ENCODE results near the gene CHMP1A.
A peak's percentile ranks its signal among the peaks of the same experiment; 100 is the strongest.

CHMP1A gene

DNA sequence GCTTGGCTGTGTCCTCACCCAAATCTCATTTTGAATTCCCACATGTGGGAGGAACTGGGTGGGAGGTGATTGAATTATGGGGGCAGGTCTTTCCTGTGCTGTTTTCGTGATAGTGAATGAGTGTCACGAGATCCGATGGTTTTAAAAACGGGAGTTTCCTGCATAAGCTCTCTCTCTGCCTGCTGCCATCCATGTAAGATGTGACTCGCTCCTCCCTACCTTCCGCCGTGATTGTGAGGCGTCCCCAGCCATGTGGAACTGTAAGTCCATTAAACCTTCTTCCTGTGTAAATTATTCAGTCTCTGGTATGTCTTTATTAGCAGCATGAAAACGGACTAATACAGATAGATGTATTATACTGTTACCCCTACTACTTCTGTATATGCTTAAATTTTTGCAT lies 3.7 kb upstream of the CHMP1A start:
- Histone ChIP-seq H3F3A (ENCODE audit: control insufficient read depth, insufficient read depth) (no peaks in the 10 kb centered on the region), H3K27ac (ENCODE audit: low read depth, low read length) (no peak overlapping the region), H3K9me2 (replicated peaks; ENCODE audit: control insufficient read depth, low read length) (no peaks in the 10 kb centered on the region), H3K79me2 (ENCODE audit: control insufficient read depth, low read length) (peaks cover 43% of the 10 kb centered on the region), H3K4me2 (ENCODE audit: low read length) (no peak overlapping the region), H4K20me1 (ENCODE audit: control insufficient read depth, insufficient read depth, low read depth, low read length) (peaks cover 3% of the 10 kb centered on the region), H3K9me3 (ENCODE audit: control insufficient read depth, insufficient read depth, low read length) (no peaks in the 10 kb centered on the region), H3K4me1 (ENCODE audit: control insufficient read depth, low read length) (peaks cover 19% of the 10 kb centered on the region), H3K36me3 (ENCODE audit: control insufficient read depth, low read length) (peaks cover 28% of the 10 kb centered on the region), H3K4me3 (ENCODE audit: low read length) (no peak overlapping the region), H3K27me3 (ENCODE audit: control insufficient read depth, low read length) (no peaks in the 10 kb centered on the region)
- TF ChIP-seq, protein P1, sequence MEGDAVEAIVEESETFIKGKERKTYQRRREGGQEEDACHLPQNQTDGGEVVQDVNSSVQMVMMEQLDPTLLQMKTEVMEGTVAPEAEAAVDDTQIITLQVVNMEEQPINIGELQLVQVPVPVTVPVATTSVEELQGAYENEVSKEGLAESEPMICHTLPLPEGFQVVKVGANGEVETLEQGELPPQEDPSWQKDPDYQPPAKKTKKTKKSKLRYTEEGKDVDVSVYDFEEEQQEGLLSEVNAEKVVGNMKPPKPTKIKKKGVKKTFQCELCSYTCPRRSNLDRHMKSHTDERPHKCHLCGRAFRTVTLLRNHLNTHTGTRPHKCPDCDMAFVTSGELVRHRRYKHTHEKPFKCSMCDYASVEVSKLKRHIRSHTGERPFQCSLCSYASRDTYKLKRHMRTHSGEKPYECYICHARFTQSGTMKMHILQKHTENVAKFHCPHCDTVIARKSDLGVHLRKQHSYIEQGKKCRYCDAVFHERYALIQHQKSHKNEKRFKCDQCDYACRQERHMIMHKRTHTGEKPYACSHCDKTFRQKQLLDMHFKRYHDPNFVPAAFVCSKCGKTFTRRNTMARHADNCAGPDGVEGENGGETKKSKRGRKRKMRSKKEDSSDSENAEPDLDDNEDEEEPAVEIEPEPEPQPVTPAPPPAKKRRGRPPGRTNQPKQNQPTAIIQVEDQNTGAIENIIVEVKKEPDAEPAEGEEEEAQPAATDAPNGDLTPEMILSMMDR (IDR thresholded peaks at IDR 0.05; ENCODE audit: low read depth, low read length, poor library complexity, severe bottlenecking): no peak
- no peak for TF ChIP-seq EZH2phosphoT487 (IDR thresholded peaks at IDR 0.05; ENCODE audit: borderline replicate concordance, low read length)

DNA sequence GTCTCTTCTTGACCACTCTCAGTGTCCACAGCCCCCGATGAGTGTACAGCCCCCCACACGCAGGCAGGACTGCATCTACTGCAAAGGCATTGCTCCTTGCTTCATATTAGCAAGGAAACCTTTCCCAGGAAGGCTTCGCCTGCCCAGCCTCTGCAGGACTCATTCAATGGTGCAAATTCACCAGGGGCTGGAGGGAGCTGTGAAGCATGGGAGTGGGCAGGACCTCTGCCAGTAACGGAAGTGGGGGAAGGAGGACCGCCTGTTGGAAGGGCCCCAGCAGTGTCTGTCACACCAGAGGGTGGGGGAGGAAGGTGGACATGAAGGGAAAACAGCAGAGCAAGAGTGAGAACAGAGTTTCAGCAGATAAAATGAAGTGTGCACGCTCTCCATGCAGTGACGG lies 2.6 kb upstream of the CHMP1A start:
- Histone ChIP-seq H3K27me3 (ENCODE audit: control insufficient read depth, low read length) (no peaks in the 10 kb centered on the region), H3K9me3 (ENCODE audit: control insufficient read depth, insufficient read depth, low read length) (no peaks in the 10 kb centered on the region), H3K27ac (ENCODE audit: low read depth, low read length) (no peak overlapping the region), H3K36me3 (ENCODE audit: control insufficient read depth, low read length) (peaks cover 28% of the 10 kb centered on the region), H3K9me2 (replicated peaks; ENCODE audit: control insufficient read depth, low read length) (no peaks in the 10 kb centered on the region), H4K20me1 (ENCODE audit: control insufficient read depth, insufficient read depth, low read depth, low read length) (peaks cover 3% of the 10 kb centered on the region), H3K79me2 (ENCODE audit: control insufficient read depth, low read length) (peaks cover 54% of the 10 kb centered on the region), H3K4me3 (ENCODE audit: low read length) (no peak overlapping the region), H3K4me2 (ENCODE audit: low read length) (no peak overlapping the region), H3F3A (ENCODE audit: control insufficient read depth, insufficient read depth) (no peaks in the 10 kb centered on the region), H3K4me1 (ENCODE audit: control insufficient read depth, low read length) (peaks cover 20% of the 10 kb centered on the region)
- TF ChIP-seq EZH2phosphoT487 (IDR thresholded peaks at IDR 0.05; ENCODE audit: borderline replicate concordance, low read length): no peak
- TF ChIP-seq, protein P1 (IDR thresholded peaks at IDR 0.05; ENCODE audit: low read depth, low read length, poor library complexity, severe bottlenecking): no peak

DNA sequence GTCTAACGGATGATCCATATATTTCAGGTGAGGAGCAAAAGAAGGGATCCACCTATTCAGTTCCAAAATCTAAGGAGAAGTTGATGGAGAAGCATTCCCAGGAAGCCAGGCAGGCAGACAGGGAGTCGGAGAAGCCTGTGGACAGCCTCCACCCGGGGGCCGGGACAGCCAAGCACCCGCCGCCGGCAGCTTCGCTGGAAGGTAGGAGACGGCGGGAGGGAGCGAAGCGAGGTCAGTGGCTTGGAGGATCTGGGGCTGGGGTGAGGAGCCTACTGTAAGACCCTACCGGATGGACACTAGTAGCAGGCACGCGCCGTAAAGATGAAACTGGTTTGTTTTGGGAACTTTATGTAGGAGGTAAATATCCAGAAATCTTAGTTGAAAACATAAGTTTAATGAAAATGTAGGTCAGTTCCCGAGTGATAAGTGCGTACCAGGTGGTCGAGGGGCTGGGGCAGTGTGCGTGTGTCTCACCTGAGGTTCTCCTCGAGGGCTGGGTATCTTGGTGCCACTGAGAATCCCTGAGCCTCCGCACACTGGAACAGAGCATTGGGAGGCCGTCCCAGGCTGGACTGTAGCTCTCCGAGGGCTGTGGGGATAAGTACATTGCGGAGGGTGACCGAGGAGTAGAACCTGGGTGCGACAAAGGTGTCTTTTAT lies 842 bp upstream of the CHMP1A start:
- no peak for TF ChIP-seq EZH2phosphoT487 (IDR thresholded peaks at IDR 0.05; ENCODE audit: borderline replicate concordance, low read length)
- TF ChIP-seq, protein P1 (IDR thresholded peaks at IDR 0.05; ENCODE audit: low read depth, low read length, poor library complexity, severe bottlenecking): no peak
- Histone ChIP-seq H4K20me1 (ENCODE audit: control insufficient read depth, insufficient read depth, low read depth, low read length) (peaks cover 7% of the 10 kb centered on the region), H3K4me1 (ENCODE audit: control insufficient read depth, low read length) (peaks cover 20% of the 10 kb centered on the region), H3K79me2 (ENCODE audit: control insufficient read depth, low read length) (peaks cover 68% of the 10 kb centered on the region), H3K9me3 (ENCODE audit: control insufficient read depth, insufficient read depth, low read length) (no peaks in the 10 kb centered on the region), H3F3A (ENCODE audit: control insufficient read depth, insufficient read depth) (no peaks in the 10 kb centered on the region), H3K27me3 (ENCODE audit: control insufficient read depth, low read length) (no peaks in the 10 kb centered on the region), H3K4me3 (ENCODE audit: low read length) (peak overlapping the region; percentile 84), H3K9me2 (replicated peaks; ENCODE audit: control insufficient read depth, low read length) (no peaks in the 10 kb centered on the region), H3K27ac (ENCODE audit: low read depth, low read length) (peak overlapping the region; percentile 43), H3K4me2 (ENCODE audit: low read length) (peak overlapping the region; percentile 75), H3K36me3 (ENCODE audit: control insufficient read depth, low read length) (peaks cover 30% of the 10 kb centered on the region)

All from DOHH2 (cell line).